Brain pericyte (primary cell): ENCODE data around the gene ASPSCR1.
"Not testable (repeated sequence)": the region's sequence is repeated elsewhere in the genome, so short reads cannot be mapped to it uniquely, and the experiment has no call there.

Experiments
- DNase-seq: peaks from one replicate; pipeline ENCODE4 v3.0.0-alpha.2; 2012; ENCODE audit warnings: low read depth, low spot score

ASPSCR1 gene

DNA sequence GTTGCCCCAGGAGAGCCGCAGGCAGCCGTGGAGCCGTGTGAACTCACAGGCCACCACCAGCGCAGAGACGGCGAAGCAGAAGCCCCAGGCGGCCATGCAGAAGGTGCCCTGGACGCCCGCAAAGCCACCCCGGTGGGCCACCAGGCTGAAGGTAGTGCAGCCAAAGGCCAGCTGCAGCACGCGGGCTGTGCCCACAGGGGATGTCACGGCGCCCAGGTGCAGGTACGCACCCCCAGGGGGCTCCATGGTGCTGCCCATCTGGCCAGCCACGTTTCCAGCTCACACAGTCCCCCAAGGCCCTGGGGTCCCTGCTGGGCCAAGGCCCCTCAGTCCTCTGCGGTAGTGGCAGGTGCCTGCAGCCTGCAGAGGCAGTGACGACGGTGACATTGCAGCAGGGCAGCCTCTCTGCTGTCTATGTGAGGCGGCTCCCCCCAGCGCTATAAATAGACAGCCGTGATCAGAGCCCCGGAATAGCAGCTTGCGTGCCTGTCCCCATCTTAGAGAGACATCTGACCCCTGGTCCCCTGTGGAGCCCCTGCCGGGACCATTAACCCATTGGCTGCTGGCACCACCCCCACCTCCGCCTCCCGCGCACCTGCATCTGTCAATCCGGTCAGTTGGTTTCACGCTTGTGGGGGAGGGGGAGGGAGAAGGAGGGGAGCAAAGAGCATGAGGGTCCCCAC lies 35.8 kb upstream of the ASPSCR1 start:
- no peak for DNase-seq

- DNase-seq, result no peak
Observed at GRCh38 chr17:81942167-81942553, 35.3 kb upstream of the ASPSCR1 start.

GRCh38 chr17:81944858-81945257 lies 32.6 kb upstream of the ASPSCR1 start:
- no peak for DNase-seq

GRCh38 chr17:81947189-81947588 lies 30.2 kb upstream of the ASPSCR1 start, which contains the start of gene MYADML2:
Gene MYADML2, minus strand, starts transcription at chr17:81947233. Its CDS starts 5,492 bp downstream, at chr17:81941741.
- DNase-seq, result no peak

- DNase-seq, result no peak
Observed at GRCh38 chr17:81948635-81949378, 28.6 kb upstream of the ASPSCR1 start.

DNA sequence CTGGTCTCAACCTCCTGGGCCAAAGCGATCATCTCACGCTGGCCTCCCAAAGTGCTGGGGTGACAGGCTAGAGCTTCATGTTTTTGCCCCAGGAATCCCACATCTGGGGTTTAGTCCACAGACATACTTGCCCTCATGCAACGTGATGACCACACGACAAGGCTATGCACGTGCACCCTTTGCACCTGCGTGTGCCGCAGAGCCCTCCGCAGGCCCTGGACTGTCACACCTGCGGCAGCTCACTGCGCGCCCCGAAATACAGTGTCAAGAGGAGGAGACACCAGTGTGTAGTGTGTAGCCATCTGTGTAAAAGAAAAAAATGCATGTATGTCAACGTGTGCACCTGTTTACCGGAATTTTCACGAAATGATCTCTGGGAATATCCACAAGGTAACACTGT lies 26.9 kb upstream of the ASPSCR1 start:
- no peak for DNase-seq

- no peak for DNase-seq
Observed at GRCh38 chr17:81951785-81952684, 25.4 kb upstream of the ASPSCR1 start.

DNA sequence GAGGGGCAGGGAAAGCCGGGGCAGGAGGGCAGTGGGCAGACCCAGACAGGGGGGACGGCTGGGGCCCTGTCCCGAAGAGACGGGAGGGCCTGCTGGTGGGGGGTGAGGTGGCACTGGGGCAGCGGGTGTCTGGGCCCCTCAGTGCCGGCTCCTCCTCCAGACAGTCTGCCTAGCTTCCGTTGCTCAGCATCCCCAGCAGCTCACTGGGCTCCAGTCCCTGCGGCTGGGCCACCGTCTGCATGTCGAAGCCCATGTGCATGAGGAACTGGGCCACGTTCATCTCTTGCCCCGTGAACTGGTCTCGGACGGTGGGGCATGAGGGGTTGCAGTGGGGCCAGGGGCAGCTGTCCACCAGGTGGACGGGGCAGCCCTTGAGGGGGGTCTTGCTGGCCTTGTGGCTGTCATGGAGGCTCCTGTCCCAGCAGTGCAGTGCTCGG lies 24.6 kb upstream of the ASPSCR1 start:
- no peak for DNase-seq

DNA sequence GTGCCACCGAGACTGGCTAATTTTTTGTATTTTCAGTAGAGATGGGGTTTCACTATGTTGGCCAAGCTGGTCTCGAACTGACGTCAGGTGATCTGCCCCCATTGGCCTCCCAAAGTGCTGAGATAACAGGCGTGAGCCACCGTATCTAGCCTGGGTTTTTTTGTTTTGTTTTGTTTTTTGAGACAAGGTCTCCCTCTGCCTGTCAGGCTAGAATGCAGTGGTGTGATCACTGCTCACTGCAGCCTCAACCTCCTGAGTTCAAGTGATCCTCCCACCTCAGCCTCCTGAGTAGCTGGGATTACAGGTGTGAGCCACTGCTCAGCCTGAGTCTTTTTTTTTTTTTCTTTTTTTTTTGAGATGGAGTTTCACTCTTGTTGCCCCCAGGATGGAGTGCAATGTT lies 24.0 kb upstream of the ASPSCR1 start:
- DNase-seq, result not testable (repeated sequence)

DNA sequence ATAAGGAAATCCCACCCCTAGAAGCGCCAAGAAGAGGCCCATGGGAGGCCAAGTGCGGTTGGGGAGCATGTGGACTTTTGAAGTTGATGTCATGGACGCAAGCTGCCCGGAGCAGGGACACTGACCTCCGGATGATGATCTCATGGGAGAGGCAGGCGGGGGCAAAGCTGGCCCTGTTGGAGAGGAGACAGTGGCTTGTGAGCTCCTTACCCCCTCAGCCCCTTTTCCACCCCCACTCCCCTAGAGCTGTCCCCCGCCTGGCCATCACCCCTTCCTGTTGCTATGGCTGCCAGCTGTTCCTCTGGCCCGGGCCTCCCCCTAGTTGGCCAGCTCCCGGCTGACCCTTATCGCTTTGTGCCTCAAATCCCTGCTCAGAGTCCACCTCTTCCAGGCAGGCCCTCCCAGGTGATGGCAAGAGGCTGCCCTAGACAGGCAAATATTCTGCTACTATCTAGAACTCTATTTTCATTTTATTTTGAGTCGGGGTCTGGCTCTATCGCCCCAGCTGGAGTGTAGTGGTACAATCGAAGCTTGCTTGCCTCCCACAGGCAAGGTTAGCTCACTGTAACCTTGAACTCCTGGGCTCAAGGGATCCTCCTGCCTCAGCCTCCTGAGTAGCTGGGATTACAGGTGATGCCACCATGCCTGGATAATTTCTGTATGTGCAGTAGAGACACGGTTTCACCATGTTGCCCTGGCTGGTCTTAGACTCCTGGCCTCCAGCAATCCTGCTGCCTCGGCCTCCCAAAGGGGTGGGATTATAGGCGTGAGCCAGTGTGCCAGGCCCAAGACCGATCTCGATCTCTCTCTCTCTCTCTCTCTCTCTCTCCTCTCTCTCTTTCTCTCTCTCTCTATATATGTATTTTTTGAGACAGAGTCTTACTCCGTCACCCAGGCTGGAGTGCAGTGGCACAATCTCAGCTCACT lies 23.0 kb upstream of the ASPSCR1 start:
- no peak for DNase-seq

DNA sequence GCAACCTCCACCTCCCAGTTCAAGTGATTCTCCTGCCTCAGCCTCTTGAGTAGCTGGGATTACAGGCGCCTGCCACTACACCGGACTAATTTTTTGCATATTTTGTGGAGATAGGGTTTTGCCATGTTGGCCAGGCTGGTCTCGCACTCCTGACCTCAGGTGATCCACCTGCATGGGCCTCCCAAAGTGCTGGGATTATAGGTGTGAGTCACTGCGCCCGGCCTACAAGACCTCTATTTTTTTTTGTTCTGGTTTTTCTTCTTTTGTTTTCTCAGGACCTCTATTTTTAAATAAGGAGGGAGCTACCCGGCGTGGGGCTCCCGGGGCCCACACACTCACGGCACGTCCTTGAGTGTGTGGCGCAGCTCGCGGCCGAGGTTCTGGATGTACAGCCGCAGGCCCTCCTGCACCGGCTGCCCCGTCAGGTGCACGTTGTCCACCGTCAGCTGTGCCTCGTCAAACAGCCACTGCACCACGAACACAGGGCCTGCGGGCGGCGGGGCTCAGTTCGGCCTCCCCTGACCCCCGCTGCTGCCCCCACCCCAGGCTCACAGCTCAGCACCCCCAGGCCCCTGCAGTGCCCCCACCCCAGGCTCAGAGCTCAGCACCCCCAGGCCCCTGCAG lies 22.3 kb upstream of the ASPSCR1 start:
- DNase-seq, result no peak

DNA sequence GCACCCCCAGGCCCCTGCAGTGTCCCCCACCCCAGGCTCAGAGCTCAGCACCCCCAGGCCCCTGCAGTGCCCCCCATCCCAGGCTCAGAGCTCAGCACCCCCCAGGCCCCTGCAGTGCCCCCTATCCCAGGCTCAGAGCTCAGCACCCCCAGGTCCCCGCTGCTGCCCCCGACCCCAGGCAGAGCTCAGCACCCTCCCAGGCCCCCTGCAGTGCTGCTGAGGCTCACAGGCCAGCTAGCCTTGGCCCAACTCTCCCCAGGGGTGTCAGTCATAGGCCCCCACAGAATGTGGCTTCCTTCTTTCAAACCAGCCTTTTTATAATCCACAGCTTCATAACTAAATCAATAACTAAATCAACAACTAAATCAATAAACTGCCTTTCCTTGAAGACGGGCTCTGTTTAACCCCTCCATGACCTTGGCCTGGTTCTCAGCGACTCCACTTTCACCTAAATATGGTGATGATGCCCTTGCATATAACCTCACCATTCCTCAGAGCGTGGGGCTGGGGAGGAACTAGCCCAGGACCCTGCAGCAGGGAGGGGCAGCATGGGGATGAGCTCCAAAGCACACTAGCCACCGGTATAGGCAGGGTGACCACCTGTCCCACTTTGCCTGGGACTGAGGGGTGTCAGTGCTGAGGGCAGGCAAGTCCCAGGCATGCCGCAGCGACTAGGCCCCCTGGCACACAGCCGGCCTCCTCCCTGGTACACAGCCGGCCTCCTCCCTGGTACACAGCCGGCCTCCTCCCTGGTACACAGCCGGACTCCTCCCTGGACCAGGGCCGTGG lies 21.5 kb upstream of the ASPSCR1 start:
- DNase-seq, result no peak

DNA sequence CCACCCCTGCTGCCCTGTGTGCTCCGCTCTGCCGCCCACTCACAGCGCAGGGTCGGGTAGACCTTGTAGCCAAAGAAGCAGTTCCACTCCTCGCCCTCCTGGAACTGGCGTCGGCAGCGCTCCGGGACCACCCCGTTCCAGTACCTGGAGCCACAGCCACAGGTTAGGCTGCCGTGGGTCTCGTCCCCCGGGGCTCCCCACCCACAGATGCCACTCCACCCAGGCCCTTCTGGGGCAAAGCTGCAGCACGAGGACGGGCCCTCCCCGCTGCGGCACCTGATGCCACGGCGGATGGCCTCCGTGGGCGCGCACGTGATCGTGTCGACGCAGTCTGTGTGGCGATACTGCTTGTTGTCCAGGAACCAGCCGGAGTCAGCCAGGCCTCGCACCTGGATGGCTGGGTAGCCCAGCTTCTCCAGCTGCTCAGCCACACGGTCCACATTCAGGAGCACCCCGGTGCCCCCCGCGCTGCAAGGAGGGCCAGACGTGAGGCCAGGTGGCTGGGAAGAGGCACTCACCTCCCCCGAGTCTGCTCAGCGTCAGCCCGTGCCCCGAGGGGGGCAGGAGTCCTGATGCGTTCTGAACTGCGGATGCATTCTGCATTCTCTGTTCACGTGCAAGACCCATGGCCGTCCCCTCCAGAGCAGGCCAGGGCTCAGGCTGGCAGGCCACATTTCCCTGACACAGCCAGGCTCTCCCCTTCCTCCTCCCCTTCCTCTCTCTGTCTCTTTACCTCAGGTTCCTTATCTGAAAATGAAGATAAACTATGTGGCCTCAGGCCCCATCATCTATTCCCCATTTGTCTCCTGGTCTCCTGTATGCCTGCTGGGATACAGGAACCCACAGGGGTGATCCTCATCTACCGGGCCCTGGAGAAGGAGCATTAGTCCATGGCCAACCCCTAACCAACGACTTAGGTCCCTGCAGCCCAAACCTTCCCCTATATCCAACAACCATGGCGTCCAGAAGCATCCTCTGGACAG lies 20.5 kb upstream of the ASPSCR1 start:
- DNase-seq, result no peak

DNA sequence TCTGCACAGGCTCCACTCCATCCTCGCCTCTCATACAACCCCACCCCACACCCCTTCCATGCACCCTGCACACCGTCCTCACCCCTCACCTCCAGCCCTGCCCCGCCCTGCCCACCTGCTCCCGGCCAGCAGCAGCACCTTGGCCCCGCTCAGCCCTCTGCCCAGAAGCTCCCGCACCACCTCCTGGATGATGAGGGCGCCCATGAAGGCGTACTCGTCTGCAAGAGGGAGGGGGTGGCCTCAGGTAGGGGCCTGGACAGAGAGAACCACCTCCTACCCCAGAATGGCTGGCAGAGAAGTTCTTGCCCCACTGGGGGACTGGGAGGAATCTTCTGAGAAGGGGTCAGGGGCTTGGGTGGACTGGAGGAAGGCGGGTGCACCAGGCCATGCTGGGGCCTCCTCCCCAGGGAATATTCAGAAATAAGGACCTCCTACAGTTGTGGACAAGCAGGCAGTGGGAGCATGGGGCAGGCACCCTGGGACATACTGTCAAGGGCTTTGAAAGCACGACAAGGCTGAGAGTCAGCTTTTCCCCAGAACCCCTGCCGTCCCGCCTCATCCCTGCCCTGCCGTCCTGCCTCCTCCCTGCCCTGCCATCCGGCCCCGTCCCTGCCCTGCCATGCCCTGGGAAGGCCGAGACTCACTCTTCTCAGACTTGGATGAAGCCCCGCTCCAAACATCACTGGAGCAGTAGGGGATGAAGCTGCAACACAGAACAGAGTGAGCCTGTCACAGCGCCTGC lies 19.6 kb upstream of the ASPSCR1 start:
- no peak for DNase-seq

- DNase-seq, result no peak
Observed at GRCh38 chr17:81958633-81959342, 18.6 kb upstream of the ASPSCR1 start.

- no peak for DNase-seq
Observed at GRCh38 chr17:81959362-81960129, 17.9 kb upstream of the ASPSCR1 start.
